AG09309 (cell line): ENCODE measurements around the gene TRIP4.

Experiments
- DNase-seq: peaks from one replicate; pipeline ENCODE4 v3.0.0-alpha.2; 2010; ENCODE audit warnings: low read depth
- H3K4me3 ChIP-seq: 2 replicates; pipeline ENCODE4 v1.5.1; 2011; ENCODE audit warnings: mild to moderate bottlenecking, low read depth, low read length, moderate library complexity; ENCODE audit not compliant: control insufficient read depth
- CTCF ChIP-seq: IDR thresholded peaks from 2 replicates; pipeline ENCODE4 v1.5.1; 2011; ENCODE audit warnings: mild to moderate bottlenecking, low read depth, low read length, inconsistent platforms; ENCODE audit not compliant: insufficient read depth, control insufficient read depth; ENCODE audit errors: missing control alignments

Gene TRIP4

DNA sequence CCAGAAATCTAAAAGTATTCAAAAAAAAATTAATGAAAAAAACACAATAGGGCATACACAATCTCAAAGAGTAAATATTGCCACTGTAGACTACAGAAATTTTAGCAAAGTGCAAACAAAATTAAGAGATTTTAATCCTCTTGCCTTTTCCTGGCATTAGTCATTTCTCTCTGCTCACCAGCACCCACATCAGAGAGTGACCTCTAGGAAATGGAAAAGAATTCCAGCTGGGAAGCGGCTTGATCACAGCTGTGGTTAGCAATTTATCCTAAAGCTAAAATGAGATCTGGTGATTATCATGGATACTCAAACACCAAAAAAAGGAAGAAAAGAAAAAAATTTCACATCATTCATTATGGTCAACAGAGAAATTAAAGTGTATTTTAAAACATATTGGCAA lies 39.2 kb upstream of the TRIP4 start:
- H3K4me3 ChIP-seq, result no peak overlapping the region
- TF ChIP-seq CTCF, result no peak
- DNase-seq, result no peak

GRCh38 chr15:64349375-64349774 lies 38.3 kb upstream of the TRIP4 start:
- H3K4me3 ChIP-seq, result no peak overlapping the region
- no peak for DNase-seq
- TF ChIP-seq CTCF, result no peak

DNA sequence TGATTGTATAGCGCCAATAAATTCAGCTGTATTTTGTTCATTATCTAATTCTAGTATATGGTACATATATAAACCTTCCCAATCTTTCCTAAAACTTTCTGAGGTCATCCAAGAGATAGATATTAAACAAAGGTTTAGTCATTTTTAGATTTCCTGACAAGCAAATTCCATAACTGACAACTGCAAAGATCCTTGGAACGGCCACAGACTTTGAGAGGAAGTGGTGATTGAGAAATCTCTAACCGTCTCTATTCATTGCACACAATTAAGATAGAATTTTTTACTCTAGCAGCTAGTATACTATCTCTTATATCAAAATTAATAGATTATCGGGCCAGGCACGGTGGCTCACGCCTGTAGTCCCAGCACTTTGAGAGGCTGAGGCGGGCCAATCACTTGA lies 36.4 kb upstream of the TRIP4 start:
- no peak for DNase-seq

GRCh38 chr15:64354688-64355344 lies 32.8 kb upstream of the TRIP4 start:
- no peak for DNase-seq
- no peak for TF ChIP-seq CTCF
- H3K4me3 ChIP-seq, result peak overlapping the region; percentile 70

More for the DNA sequence above, 36.4 kb upstream of the TRIP4 start:
- H3K4me3 ChIP-seq, result no peak overlapping the region
- TF ChIP-seq CTCF, result no peak

DNA sequence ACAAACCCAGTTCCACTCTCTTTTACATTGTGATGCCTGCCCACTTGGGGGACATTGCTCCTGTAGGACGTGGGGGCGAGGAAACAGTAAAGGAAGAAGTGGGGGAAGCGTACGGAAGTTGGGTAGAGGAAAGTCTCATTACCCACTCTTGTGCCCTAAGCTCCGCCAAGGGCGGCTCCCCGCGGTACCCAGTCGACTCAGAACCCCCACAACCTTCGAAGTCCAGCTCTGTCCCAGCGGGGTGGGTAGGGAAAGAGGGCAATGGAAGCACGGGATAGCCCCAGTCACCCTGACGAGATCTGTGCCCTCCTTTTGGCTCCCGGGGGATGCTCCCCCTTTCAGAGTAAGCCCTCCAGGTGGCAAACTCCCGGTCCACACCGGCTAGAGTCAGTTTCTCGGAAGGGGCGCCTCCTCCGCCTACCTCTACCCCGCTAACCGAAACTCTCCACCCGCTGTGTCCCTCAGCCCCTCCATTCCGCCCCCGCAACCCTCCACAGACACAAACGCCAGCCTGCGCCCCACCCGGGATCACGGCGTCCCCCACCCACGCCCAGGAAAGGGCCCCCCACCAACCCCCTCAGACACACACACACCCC lies 32.2 kb upstream of the TRIP4 start:
- H3K4me3 ChIP-seq, result peak overlapping the region; percentile 70
- no peak for TF ChIP-seq CTCF
- DNase-seq, result no peak

DNA sequence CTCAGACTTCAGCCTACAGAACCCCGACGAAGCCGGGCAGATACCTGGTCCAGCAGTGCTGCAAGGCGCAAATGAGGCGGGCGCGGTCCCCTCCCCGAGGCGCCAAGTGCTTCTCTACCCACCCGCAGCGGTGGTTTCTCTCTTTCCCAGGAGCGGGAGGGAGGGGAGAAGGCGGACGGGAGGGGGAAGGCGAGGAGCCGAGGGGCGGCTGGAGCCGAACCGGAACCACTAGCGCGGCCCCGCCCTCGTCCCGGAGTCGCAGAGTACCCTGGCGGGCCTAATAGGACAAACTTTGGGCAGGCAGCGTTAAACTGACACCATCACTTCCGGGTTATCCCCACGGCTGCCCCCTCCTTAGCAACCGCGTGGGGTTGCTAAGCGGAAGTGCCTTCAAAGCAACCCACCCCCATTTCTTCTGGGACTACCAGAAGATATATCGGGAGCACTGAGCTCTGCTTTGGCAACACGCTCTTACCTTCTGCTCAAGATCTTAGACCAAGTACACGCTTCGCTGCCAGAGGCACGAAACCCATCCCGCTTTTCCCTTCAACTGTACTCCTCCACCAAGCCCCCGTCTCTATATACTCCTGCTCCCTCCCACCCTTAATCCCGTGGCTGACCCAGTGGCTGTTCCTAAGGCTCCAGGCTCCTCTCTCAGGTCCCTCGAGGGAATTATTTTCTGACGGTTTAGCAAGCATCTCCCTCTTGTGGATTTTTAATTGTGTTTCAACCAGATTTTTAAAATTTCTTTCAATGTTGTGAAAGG lies 31.5 kb upstream of the TRIP4 start, which contains the start of gene CSNK1G1:
Gene CSNK1G1 (minus strand): TSS at position 230 of the 766 bp plus-strand sequence. CDS start 55,674 bp downstream, outside the sequence.
- peak within 1 kb of the TSS; percentile 70 for H3K4me3 ChIP-seq
- TF ChIP-seq CTCF, result peak; percentile 57
- peak; percentile 92 for DNase-seq
